OCI-LY7 (cell line): ENCODE measurements around the gene CFAP97D2.

Experiments used
- EZH2phosphoT487 ChIP-seq: fragments of 200-600 bp; sonication (generic); IDR thresholded peaks from 2 replicates; pipeline ENCODE4 v1.6.1; 2018; ENCODE audit warnings: low read depth, borderline replicate concordance, mild to moderate bottlenecking, mixed run types, antibody characterized with exemption, low read length, moderate library complexity, mixed read lengths
- TF ChIP-seq, protein P1 (sequence below): fragments of 200-600 bp; sonication (generic); conservative IDR thresholded peaks from 2 replicates; pipeline ENCODE4 v1.5.1; 2014; ENCODE audit warnings: mild to moderate bottlenecking, antibody characterized with exemption, low read length, moderate library complexity, mixed read lengths

DNA sequence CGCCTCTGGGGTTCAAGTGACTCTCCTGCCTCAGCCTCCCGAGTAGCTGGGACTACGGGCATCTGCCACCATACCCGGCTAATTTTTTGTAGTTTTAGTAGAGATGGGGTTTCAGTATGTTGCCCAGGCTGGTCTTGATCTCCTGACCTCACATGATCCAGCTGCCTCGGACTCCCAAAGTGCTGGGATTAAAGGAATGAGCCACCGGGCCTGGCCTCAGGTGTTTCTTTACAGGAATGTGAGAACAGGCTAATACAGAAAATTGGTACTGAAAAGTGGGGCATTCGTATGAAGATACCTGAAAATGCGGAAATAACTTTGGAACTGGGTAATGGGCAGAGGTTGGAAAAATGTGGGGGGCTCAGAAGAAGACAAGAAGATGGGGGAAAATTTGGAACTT, 52.8 kb downstream of the CFAP97D2 start:
- no peak for TF ChIP-seq EZH2phosphoT487
- TF ChIP-seq, protein P1, sequence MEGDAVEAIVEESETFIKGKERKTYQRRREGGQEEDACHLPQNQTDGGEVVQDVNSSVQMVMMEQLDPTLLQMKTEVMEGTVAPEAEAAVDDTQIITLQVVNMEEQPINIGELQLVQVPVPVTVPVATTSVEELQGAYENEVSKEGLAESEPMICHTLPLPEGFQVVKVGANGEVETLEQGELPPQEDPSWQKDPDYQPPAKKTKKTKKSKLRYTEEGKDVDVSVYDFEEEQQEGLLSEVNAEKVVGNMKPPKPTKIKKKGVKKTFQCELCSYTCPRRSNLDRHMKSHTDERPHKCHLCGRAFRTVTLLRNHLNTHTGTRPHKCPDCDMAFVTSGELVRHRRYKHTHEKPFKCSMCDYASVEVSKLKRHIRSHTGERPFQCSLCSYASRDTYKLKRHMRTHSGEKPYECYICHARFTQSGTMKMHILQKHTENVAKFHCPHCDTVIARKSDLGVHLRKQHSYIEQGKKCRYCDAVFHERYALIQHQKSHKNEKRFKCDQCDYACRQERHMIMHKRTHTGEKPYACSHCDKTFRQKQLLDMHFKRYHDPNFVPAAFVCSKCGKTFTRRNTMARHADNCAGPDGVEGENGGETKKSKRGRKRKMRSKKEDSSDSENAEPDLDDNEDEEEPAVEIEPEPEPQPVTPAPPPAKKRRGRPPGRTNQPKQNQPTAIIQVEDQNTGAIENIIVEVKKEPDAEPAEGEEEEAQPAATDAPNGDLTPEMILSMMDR, result no peak
